MCF 10A (cell line): ENCODE data around the gene LSM12. TPM values are rescaled to one million over a fixed set of nuclear protein-coding genes. Genes with fewer than 3 reads are reported as not detected.

Experiments
- BruUV-seq: library from RNA; stranded (reverse); fragments of 400-500 nt; replicated peaks from 2 replicates; lab custom pipeline; 2021; lab: Mats Ljungman, UMichigan
- CTCF ChIA-PET: fragments of 300-600 bp; sonication (Branson Sonifier 250); formaldehyde crosslinking; extraction: SDS; loops from one replicate; lab custom pipeline; 2021; ENCODE audit warnings: antibody characterized with exemption, inconsistent platforms; lab: Yijun Ruan, JAX
- POLR2A ChIA-PET: fragments of 300-600, 350-650 bp; sonication (Branson Sonifier 250); formaldehyde crosslinking; extraction: SDS; loops from one replicate; lab custom pipeline; 2020; ENCODE audit warnings: antibody characterized with exemption, inconsistent platforms; lab: Yijun Ruan, JAX
- DNase-seq: peaks from one replicate; pipeline ENCODE4 v3.0.0-alpha.2; 2018; ENCODE audit not compliant: unreplicated experiment
- H3K27ac Mint-ChIP-seq: one replicate; pipeline ENCODE4 v1.8.0; 2022; ENCODE audit warnings: mild to moderate bottlenecking, low read depth, mixed read lengths; ENCODE audit not compliant: unreplicated experiment
- H3K27me3 Mint-ChIP-seq: one replicate; pipeline ENCODE4 v1.8.0; 2022; ENCODE audit warnings: mixed read lengths; ENCODE audit not compliant: insufficient read depth, unreplicated experiment
- H3K36me3 Mint-ChIP-seq: one replicate; pipeline ENCODE4 v1.8.0; 2022; ENCODE audit warnings: mild to moderate bottlenecking, moderate library complexity, mixed read lengths; ENCODE audit not compliant: insufficient read depth, unreplicated experiment
- H3K4me1 Mint-ChIP-seq: one replicate; pipeline ENCODE4 v1.8.0; 2022; ENCODE audit warnings: mixed read lengths; ENCODE audit not compliant: insufficient read depth, unreplicated experiment
- H3K4me3 Mint-ChIP-seq: one replicate; pipeline ENCODE4 v1.8.0; 2022; ENCODE audit warnings: mild to moderate bottlenecking, moderate library complexity, mixed read lengths; ENCODE audit not compliant: unreplicated experiment
- H3K9me3 Mint-ChIP-seq: one replicate; pipeline ENCODE4 v1.8.0; 2022; ENCODE audit warnings: mixed read lengths; ENCODE audit not compliant: unreplicated experiment
- CTCF ChIP-seq: fragments of 200-600 bp; IDR thresholded peaks from one replicate; pipeline ENCODE4 v1.8.0; 2022; ENCODE audit warnings: antibody characterized with exemption, mild to moderate bottlenecking; ENCODE audit not compliant: unreplicated experiment
- intact Hi-C: fragments of 100-400 bp; cut with micrococcal nuclease; formaldehyde crosslinking; loops from 2 replicates; pipeline ENCODE4 v1.14.1; 2022
- total RNA-seq: library from RNA; stranded (reverse); gene quantifications from 2 replicates; pipeline ENCODE4 v1.2.3, GENCODE V29; 2022

The LSM12 gene
- total RNA-seq, 1 experiment from 2014 or later: 101 TPM

GRCh38 chr17:44083250-44083849, 16.9 kb upstream of the LSM12 start:
- BruUV-seq: no TSS peak

GRCh38 chr17:44082256-44082927, 15.9 kb upstream of the LSM12 start:
- intact Hi-C loops: no loop called here
- no peak for DNase-seq
- H3K9me3 Mint-ChIP-seq: no peaks in the 10 kb centered on the region
- no peak for TF ChIP-seq CTCF
- H3K36me3 Mint-ChIP-seq: peaks cover 46% of the 10 kb centered on the region
- peaks cover 16% of the 10 kb centered on the region for H3K4me1 Mint-ChIP-seq
- CTCF ChIA-PET: interaction anchor here (0.6 to 2.3 kb wide), 5 partner anchors 10 to 86 kb away, joined by 4 to 12 read pairs (median 4); no protein-coding TSS in a partner anchor
- no peak overlapping the region for H3K4me3 Mint-ChIP-seq
- no peak overlapping the region for H3K27ac Mint-ChIP-seq
- no TSS peak for BruUV-seq
- H3K27me3 Mint-ChIP-seq: no peaks in the 10 kb centered on the region
- POLR2A ChIA-PET: interaction anchor here (0.6 to 2.2 kb wide), 4 partner anchors 11 to 80 kb away, joined by 3 to 6 read pairs (median 4); partner anchors contain the start of genes HDAC5 and LSM12

More at GRCh38 chr17:44083250-44083849, 16.9 kb upstream of the LSM12 start:
- intact Hi-C loops: no loop called here
- Mint-ChIP-seq H3K4me1 (peaks cover 21% of the 10 kb centered on the region), H3K27ac (no peak overlapping the region), H3K9me3 (no peaks in the 10 kb centered on the region), H3K36me3 (peaks cover 49% of the 10 kb centered on the region), H3K4me3 (no peak overlapping the region), H3K27me3 (no peaks in the 10 kb centered on the region)
- TF ChIP-seq CTCF: peak; percentile 45
- CTCF ChIA-PET: interaction anchor here (0.5 to 2.3 kb wide), 10 partner anchors 9 to 89 kb away, joined by 3 to 12 read pairs (median 4); no protein-coding TSS in a partner anchor
- POLR2A ChIA-PET: interaction anchor here (2.2 kb wide), 1 partner anchor 12 kb away, joined by 6 read pairs; no protein-coding TSS in a partner anchor
- peak; percentile 69 for DNase-seq

GRCh38 chr17:44081681-44082080, 15.2 kb upstream of the LSM12 start:
- no TSS peak for BruUV-seq
- H3K9me3 Mint-ChIP-seq: no peaks in the 10 kb centered on the region
- ChIA-PET POLR2A (interaction anchor here (0.6 to 2.2 kb wide), 4 partner anchors 10 to 79 kb away, joined by 3 to 6 read pairs (median 4); partner anchors contain the start of genes HDAC5 and LSM12), CTCF (interaction anchor here (0.7 to 1.6 kb wide), 2 partner anchors 87 to 109 kb away, joined by 3 to 6 read pairs; no protein-coding TSS in a partner anchor)
- peaks cover 9% of the 10 kb centered on the region for H3K4me1 Mint-ChIP-seq
- H3K4me3 Mint-ChIP-seq: no peak overlapping the region
- peaks cover 43% of the 10 kb centered on the region for H3K36me3 Mint-ChIP-seq
- no peak for TF ChIP-seq CTCF
- DNase-seq: no peak
- H3K27ac Mint-ChIP-seq: no peak overlapping the region
- intact Hi-C loops: no loop called here
- H3K27me3 Mint-ChIP-seq: no peaks in the 10 kb centered on the region
